Measurements from ENCODE around the gene CCDC120. TPM values are rescaled to one million over a fixed set of nuclear protein-coding genes. Genes with fewer than 3 reads are reported as not detected.

CCDC120 gene
- total RNA-seq, 1 experiment from 2014 or later: 15.2 TPM

DNA sequence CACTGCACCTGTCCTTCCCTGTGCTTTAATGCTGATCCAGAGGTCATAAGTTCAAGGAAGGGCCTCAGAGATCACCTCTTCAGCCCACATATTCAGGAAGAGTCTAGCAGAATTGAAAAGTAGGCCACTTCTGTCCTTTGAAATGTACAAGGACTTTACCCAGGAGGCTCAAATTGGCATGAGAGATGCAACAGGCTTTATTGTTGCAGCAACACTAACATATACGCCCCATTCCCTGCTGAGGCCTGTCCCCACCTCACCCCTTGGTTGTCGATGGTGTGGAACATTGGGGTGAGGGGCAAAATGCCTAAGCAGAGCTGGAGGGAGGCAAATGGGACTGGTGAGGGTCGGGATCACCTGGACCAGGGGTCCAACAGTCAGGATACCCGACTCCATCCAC lies 12.2 kb downstream of the CCDC120 start:
- CTCF ChIA-PET: no interaction called here
- Mint-ChIP-seq H3K36me3 (no peaks in the 10 kb centered on the region), H3K9me3 (no peaks in the 10 kb centered on the region), H3K4me1 (peaks cover 11% of the 10 kb centered on the region), H3K4me3 (no peak overlapping the region), H3K27me3 (ENCODE audit: low read depth) (no peaks in the 10 kb centered on the region), H3K27ac (no peak overlapping the region)
- no peak for DNase-seq (ENCODE audit: low spot score)
- no peak for TF ChIP-seq SOX15 (CRISPR knock-in tag; IDR thresholded peaks at IDR 0.05)
- no peak for TF ChIP-seq GTF2I (CRISPR knock-in tag; conservative IDR thresholded peaks at IDR 0.05)
- TF ChIP-seq, protein P1, sequence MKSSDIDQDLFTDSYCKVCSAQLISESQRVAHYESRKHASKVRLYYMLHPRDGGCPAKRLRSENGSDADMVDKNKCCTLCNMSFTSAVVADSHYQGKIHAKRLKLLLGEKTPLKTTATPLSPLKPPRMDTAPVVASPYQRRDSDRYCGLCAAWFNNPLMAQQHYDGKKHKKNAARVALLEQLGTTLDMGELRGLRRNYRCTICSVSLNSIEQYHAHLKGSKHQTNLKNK (CRISPR knock-in tag; IDR thresholded peaks at IDR 0.05): no peak
- no peak for TF ChIP-seq GRHL2 (CRISPR knock-in tag; IDR thresholded peaks at IDR 0.05; ENCODE audit: insufficient replicate concordance, severe bottlenecking)
- TF ChIP-seq, protein P2, sequence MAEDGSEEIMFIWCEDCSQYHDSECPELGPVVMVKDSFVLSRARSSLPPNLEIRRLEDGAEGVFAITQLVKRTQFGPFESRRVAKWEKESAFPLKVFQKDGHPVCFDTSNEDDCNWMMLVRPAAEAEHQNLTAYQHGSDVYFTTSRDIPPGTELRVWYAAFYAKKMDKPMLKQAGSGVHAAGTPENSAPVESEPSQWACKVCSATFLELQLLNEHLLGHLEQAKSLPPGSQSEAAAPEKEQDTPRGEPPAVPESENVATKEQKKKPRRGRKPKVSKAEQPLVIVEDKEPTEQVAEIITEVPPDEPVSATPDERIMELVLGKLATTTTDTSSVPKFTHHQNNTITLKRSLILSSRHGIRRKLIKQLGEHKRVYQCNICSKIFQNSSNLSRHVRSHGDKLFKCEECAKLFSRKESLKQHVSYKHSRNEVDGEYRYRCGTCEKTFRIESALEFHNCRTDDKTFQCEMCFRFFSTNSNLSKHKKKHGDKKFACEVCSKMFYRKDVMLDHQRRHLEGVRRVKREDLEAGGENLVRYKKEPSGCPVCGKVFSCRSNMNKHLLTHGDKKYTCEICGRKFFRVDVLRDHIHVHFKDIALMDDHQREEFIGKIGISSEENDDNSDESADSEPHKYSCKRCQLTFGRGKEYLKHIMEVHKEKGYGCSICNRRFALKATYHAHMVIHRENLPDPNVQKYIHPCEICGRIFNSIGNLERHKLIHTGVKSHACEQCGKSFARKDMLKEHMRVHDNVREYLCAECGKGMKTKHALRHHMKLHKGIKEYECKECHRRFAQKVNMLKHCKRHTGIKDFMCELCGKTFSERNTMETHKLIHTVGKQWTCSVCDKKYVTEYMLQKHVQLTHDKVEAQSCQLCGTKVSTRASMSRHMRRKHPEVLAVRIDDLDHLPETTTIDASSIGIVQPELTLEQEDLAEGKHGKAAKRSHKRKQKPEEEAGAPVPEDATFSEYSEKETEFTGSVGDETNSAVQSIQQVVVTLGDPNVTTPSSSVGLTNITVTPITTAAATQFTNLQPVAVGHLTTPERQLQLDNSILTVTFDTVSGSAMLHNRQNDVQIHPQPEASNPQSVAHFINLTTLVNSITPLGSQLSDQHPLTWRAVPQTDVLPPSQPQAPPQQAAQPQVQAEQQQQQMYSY (CRISPR knock-in tag; IDR thresholded peaks at IDR 0.05): no peak
- TF ChIP-seq, protein P3, sequence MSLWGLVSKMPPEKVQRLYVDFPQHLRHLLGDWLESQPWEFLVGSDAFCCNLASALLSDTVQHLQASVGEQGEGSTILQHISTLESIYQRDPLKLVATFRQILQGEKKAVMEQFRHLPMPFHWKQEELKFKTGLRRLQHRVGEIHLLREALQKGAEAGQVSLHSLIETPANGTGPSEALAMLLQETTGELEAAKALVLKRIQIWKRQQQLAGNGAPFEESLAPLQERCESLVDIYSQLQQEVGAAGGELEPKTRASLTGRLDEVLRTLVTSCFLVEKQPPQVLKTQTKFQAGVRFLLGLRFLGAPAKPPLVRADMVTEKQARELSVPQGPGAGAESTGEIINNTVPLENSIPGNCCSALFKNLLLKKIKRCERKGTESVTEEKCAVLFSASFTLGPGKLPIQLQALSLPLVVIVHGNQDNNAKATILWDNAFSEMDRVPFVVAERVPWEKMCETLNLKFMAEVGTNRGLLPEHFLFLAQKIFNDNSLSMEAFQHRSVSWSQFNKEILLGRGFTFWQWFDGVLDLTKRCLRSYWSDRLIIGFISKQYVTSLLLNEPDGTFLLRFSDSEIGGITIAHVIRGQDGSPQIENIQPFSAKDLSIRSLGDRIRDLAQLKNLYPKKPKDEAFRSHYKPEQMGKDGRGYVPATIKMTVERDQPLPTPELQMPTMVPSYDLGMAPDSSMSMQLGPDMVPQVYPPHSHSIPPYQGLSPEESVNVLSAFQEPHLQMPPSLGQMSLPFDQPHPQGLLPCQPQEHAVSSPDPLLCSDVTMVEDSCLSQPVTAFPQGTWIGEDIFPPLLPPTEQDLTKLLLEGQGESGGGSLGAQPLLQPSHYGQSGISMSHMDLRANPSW (CRISPR knock-in tag; conservative IDR thresholded peaks at IDR 0.05; ENCODE audit: low read depth): no peak
- TF ChIP-seq ZNF671 (CRISPR knock-in tag; IDR thresholded peaks at IDR 0.05): no peak
- TF ChIP-seq ZNF138 (CRISPR knock-in tag; conservative IDR thresholded peaks at IDR 0.05): no peak
- TF ChIP-seq SMAD3 (CRISPR knock-in tag; IDR thresholded peaks at IDR 0.05; ENCODE audit: borderline replicate concordance): no peak
- TF ChIP-seq FOXP1 (CRISPR knock-in tag; IDR thresholded peaks at IDR 0.05; ENCODE audit: borderline replicate concordance): no peak
- TF ChIP-seq GABPB1 (CRISPR knock-in tag; IDR thresholded peaks at IDR 0.05): no peak
- TF ChIP-seq HMGA2 (CRISPR knock-in tag; IDR thresholded peaks at IDR 0.05): no peak
- no peak for TF ChIP-seq OVOL2 (CRISPR knock-in tag; IDR thresholded peaks at IDR 0.05; ENCODE audit: borderline replicate concordance)
- TF ChIP-seq PRRX2 (CRISPR knock-in tag; IDR thresholded peaks at IDR 0.05): no peak
- no peak for TF ChIP-seq ZNF423 (CRISPR knock-in tag; IDR thresholded peaks at IDR 0.05)
- TF ChIP-seq, protein P4, sequence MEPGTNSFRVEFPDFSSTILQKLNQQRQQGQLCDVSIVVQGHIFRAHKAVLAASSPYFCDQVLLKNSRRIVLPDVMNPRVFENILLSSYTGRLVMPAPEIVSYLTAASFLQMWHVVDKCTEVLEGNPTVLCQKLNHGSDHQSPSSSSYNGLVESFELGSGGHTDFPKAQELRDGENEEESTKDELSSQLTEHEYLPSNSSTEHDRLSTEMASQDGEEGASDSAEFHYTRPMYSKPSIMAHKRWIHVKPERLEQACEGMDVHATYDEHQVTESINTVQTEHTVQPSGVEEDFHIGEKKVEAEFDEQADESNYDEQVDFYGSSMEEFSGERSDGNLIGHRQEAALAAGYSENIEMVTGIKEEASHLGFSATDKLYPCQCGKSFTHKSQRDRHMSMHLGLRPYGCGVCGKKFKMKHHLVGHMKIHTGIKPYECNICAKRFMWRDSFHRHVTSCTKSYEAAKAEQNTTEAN (CRISPR knock-in tag; IDR thresholded peaks at IDR 0.05): no peak
- TF ChIP-seq ZNF219 (CRISPR knock-in tag; IDR thresholded peaks at IDR 0.05; ENCODE audit: borderline replicate concordance): no peak
- no peak for TF ChIP-seq ESRRA (CRISPR knock-in tag; IDR thresholded peaks at IDR 0.05; ENCODE audit: borderline replicate concordance)
- no peak for TF ChIP-seq TCF7 (CRISPR knock-in tag; IDR thresholded peaks at IDR 0.05; ENCODE audit: low read depth)
- ATAC-seq: no peak
- POLR2A ChIA-PET: interaction anchor here (0.6 kb wide), 1 partner anchor 917 kb away, joined by 4 read pairs; no protein-coding TSS in a partner anchor
